ENCODE measurements around the gene PPM1L. TPM values are rescaled to one million over a fixed set of nuclear protein-coding genes. Genes with fewer than 3 reads are reported as not detected.

PPM1L gene
- total RNA-seq, 1 experiment from 2014 or later: 7.3 TPM

DNA sequence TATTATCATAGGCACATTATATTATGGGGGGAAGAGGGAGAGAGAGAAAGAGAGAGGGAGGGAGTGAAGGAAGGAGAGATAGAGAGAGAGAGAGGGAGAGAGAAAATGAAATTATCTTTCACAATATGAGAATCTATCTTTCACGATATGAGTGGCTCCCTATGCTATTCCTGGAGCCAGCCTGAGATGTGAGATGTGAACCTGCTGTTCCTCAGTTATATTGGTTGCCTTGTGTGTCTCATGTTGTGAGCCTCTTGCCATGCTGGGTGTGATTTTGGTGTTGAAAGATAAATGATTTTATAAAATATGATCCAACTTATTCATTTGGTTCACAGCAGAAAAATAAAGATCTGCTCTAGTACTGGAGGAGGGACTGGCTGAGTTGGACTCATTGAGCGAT, 148.7 kb downstream of the PPM1L start:
- Histone ChIP-seq H3K4me1 (ENCODE audit: insufficient read depth, low read length) (peaks cover 4% of the 10 kb centered on the region), H2BK5ac (ENCODE audit: insufficient read length, low read length) (no peak overlapping the region), H4K8ac (replicated peaks; ENCODE audit: insufficient read length, low read depth, low read length) (no peak overlapping the region), H3K9ac (ENCODE audit: extremely low read depth, insufficient read length, low read length) (no peak overlapping the region), H3K27ac (ENCODE audit: insufficient read length, low read depth, low read length) (no peak overlapping the region), H3K4me2 (ENCODE audit: insufficient read depth, insufficient read length, low read length) (no peak overlapping the region), H3K27me3 (ENCODE audit: insufficient read depth, low read length) (no peaks in the 10 kb centered on the region), H2BK20ac (ENCODE audit: low read depth, low read length, poor library complexity, severe bottlenecking) (no peak overlapping the region), H3K79me1 (ENCODE audit: insufficient read depth, low read depth, low read length, poor library complexity, severe bottlenecking) (no peaks in the 10 kb centered on the region), H2BK120ac (ENCODE audit: low read depth, low read length, poor library complexity, severe bottlenecking) (no peak overlapping the region), H4K5ac (ENCODE audit: insufficient read length, low read depth, low read length) (no peak overlapping the region), H3K14ac (ENCODE audit: insufficient read depth, low read length) (no peak overlapping the region), H3K56ac (ENCODE audit: insufficient read length, low read depth, low read length) (no peak overlapping the region), H4K91ac (ENCODE audit: insufficient read length, low read depth, low read length) (no peak overlapping the region), H2AFZ (ENCODE audit: low read length) (no peak overlapping the region), H3K4ac (ENCODE audit: low read depth, low read length) (no peak overlapping the region), H3K23ac (ENCODE audit: insufficient read length, low read depth, low read length) (no peak overlapping the region), H2BK12ac (ENCODE audit: insufficient read length, low read depth, low read length) (no peak overlapping the region), H3K18ac (ENCODE audit: insufficient read length, low read depth, low read length) (no peak overlapping the region), H3T11ph (ENCODE audit: low read length) (no peak overlapping the region), H2BK15ac (ENCODE audit: low read depth, low read length) (no peak overlapping the region), H4K20me1 (ENCODE audit: control insufficient read depth, insufficient read depth, insufficient read length) (no peaks in the 10 kb centered on the region), H3K23me2 (ENCODE audit: insufficient read length, low read depth, low read length, poor library complexity, severe bottlenecking) (no peaks in the 10 kb centered on the region), H3K9me3 (ENCODE audit: control insufficient read depth, low read depth, low read length) (no peaks in the 10 kb centered on the region), H3K79me2 (ENCODE audit: insufficient read depth, low read length) (no peaks in the 10 kb centered on the region), H2AK5ac (ENCODE audit: insufficient read length, low read length) (no peak overlapping the region)
- H3K36me3 Mint-ChIP-seq (ENCODE audit: insufficient read depth in 1 of 3, low read depth in 3 of 3): peaks cover 0 to 8% (median 2%) of the 10 kb centered on the region in 3 experiments; a peak in 3 of 7 replicates
- no peak for DNase-seq
- H3K27ac Mint-ChIP-seq: no peak overlapping the region
- peaks cover 2 to 8% of the 10 kb centered on the region in 2 experiments; a peak in 2 of 5 replicates for H3K9me3 Mint-ChIP-seq
- H3K27me3 Mint-ChIP-seq (ENCODE audit: low read depth): no peaks in the 10 kb centered on the region; the same call in 1 of the 2 replicates
- TF ChIP-seq, protein P1, sequence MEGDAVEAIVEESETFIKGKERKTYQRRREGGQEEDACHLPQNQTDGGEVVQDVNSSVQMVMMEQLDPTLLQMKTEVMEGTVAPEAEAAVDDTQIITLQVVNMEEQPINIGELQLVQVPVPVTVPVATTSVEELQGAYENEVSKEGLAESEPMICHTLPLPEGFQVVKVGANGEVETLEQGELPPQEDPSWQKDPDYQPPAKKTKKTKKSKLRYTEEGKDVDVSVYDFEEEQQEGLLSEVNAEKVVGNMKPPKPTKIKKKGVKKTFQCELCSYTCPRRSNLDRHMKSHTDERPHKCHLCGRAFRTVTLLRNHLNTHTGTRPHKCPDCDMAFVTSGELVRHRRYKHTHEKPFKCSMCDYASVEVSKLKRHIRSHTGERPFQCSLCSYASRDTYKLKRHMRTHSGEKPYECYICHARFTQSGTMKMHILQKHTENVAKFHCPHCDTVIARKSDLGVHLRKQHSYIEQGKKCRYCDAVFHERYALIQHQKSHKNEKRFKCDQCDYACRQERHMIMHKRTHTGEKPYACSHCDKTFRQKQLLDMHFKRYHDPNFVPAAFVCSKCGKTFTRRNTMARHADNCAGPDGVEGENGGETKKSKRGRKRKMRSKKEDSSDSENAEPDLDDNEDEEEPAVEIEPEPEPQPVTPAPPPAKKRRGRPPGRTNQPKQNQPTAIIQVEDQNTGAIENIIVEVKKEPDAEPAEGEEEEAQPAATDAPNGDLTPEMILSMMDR (conservative IDR thresholded peaks at IDR 0.05): no peak
- no CpG with 5 or more reads among the region's 2 CpGs for WGBS (ENCODE audit: extremely low coverage, insufficient read length, low lambda C conversion rate)
- peaks cover 10 to 21% of the 10 kb centered on the region in 2 experiments for H3K4me1 Mint-ChIP-seq
- H3K4me3 Mint-ChIP-seq: no peak overlapping the region
